Spleen (tissue), 11 donors: ENCODE measurements around the gene PPDPF. TPM values are rescaled to one million over a fixed set of nuclear protein-coding genes. Genes with fewer than 3 reads are reported as not detected.

Experiments used
- DNase-seq: peaks from one replicate; pipeline ENCODE4 v3.0.0-alpha.2; 2020
- H3K27ac ChIP-seq, 8 donors: fragments of 200-600 bp; sonication (generic) in 7 of 8; 1 replicate in 4 of 8; 2 replicates in 4 of 8; pipeline versions ENCODE4 v1.5.0 to v1.8.0; 2016 to 2021; ENCODE audit warnings: inconsistent platforms in 4 of 8, mild to moderate bottlenecking in 4 of 8, moderate library complexity in 1 of 8
- H3K27me3 ChIP-seq, 7 donors: fragments of 200-600 bp; sonication (generic) in 6 of 7; replicated peaks in 1 of 7; 1 replicate in 4 of 7; 2 replicates in 3 of 7; pipeline versions ENCODE4 v1.5.0 to v1.8.0; 2016 to 2021; ENCODE audit warnings: inconsistent platforms in 3 of 7, mild to moderate bottlenecking in 1 of 7
- H3K36me3 ChIP-seq, 6 donors: fragments of 200-600 bp; sonication (generic) in 5 of 6; 1 replicate in 4 of 6; 2 replicates in 2 of 6; pipeline versions ENCODE4 v1.5.0 to v1.8.0; 2016 to 2021; ENCODE audit warnings: inconsistent platforms in 2 of 6
- H3K4me1 ChIP-seq, 6 donors: fragments of 200-600 bp; sonication (generic) in 5 of 6; 1 replicate in 3 of 6; 2 replicates in 3 of 6; pipeline versions ENCODE4 v1.5.0 to v1.8.0; 2016 to 2021; ENCODE audit warnings: inconsistent platforms in 3 of 6
- H3K4me3 ChIP-seq, 8 donors: fragments of 200-600 bp; sonication (generic) in 7 of 8; 1 replicate in 4 of 8; 2 replicates in 4 of 8; pipeline versions ENCODE4 v1.5.0 to v1.8.0; 2016 to 2021; ENCODE audit warnings: inconsistent platforms in 4 of 8, mild to moderate bottlenecking in 4 of 8, moderate library complexity in 2 of 8
- H3K9me3 ChIP-seq, 8 donors: fragments of 200-600 bp; sonication (generic) in 7 of 8; 1 replicate in 4 of 8; 2 replicates in 4 of 8; pipeline versions ENCODE4 v1.5.0 to v1.8.0; 2016 to 2021; ENCODE audit warnings: inconsistent platforms in 4 of 8
- CTCF ChIP-seq, 11 experiments: fragments of 200-600 bp in 7 of 11; fragments of 450-650 bp in 4 of 11; sonication (generic) in 4 of 11; IDR thresholded peaks in 8 of 11; conservative IDR thresholded peaks in 3 of 11; 1 replicate in 7 of 11; 2 replicates in 4 of 11; pipeline versions ENCODE4 v1.4.0 to v1.8.0; 2016 to 2021; ENCODE audit warnings: antibody characterized with exemption in 11 of 11, inconsistent platforms in 4 of 11, mild to moderate bottlenecking in 1 of 11
- POLR2A ChIP-seq, 3 donors: fragments of 450-650 bp; IDR thresholded peaks; one replicate each; pipeline ENCODE4 v1.5.1; 2017; ENCODE audit warnings: antibody characterized with exemption in 3 of 3, mild to moderate bottlenecking in 1 of 3
- POLR2AphosphoS5 ChIP-seq, 3 donors: sonication (generic); formaldehyde crosslinking; IDR thresholded peaks; one replicate each; pipeline ENCODE4 v1.5.1; 2017; ENCODE audit warnings: antibody characterized with exemption in 3 of 3
- WGBS, 5 donors: extraction: QIAGEN DNeasy Blood & Tissue Kit in 3 of 5; methylation state at CpG; one replicate each; pipeline versions ENCODE4 v1.1.5 to v1.1.7; 2013 to 2018; 5-methylcytosine and 5-hydroxymethylcytosine counted together
- intact Hi-C: fragments of 100-400 bp; cut with DNase I; formaldehyde crosslinking; loops from one replicate; pipeline ENCODE4 v1.15.0; 2023; ENCODE audit warnings: low total_unique reads
- polyA plus RNA-seq, 3 donors: library from polyadenylated mRNA; stranded (reverse); fragments of 200-250 nt; gene quantifications; one replicate each; pipeline ENCODE4 v1.2.1, GENCODE V29; 2013
- total RNA-seq, 7 donors: library from RNA; depleted of rRNA in 3 of 7; stranded (reverse); fragments of >200 nt in 3 of 7; fragmentation: NEBNext Ultra II Directional in 4 of 7; extraction: Animal tissue kit (Norgen Biotek cat#: 25700) in 4 of 7; gene quantifications; one replicate each; pipeline versions ENCODE4 v1.1.0 to v1.2.1, GENCODE V29; 2016 to 2021
- donor health status: healthy with polysubstance abuse.
- donor health status: DM: no; HTN: no; CAD: no; lungs with moderate emphysema.
- donor health status: DM: no; HTN: no; CAD: no.
- donor health status: Bipolar disorder and iron deficiency.
- donor health status: healthy.
- donor health status: DM: no; HTN: no; CAD: no.
- donor health status: DM: yes; HTN: yes; CAD: no.

The PPDPF gene
- total and polyA plus RNA-seq, 10 donors, result 68.8 to 275 (median 124) TPM

- Histone ChIP-seq H3K9me3 (no peaks in the 10 kb centered on the region), H3K27ac (no peak overlapping the region), H3K36me3 (no peaks in the 10 kb centered on the region), H3K4me1 (peaks cover 5 to 23% (median 13%) of the 10 kb centered on the region in 6 donors), H3K4me3 (no peak overlapping the region), H3K27me3 (peaks cover 6 to 71% (median 38%) of the 10 kb centered on the region in 7 donors)
- intact Hi-C loops, result no loop called here
- no peak for DNase-seq
- TF ChIP-seq POLR2A (IDR thresholded peaks at IDR 0.05), result no peak
- no peak for TF ChIP-seq CTCF (IDR thresholded peaks at IDR 0.05 in 8 of 11, conservative IDR thresholded peaks at IDR 0.05 in 3 of 11)
- no peak for TF ChIP-seq POLR2AphosphoS5 (IDR thresholded peaks at IDR 0.05)
- 52 to 89% (median 66%) methylated on average over 4 of the region's 4 CpGs for WGBS, 5 donors
Measured at GRCh38 chr20:63491635-63492230, 28.8 kb upstream of the PPDPF start.

- no peak overlapping the region for H3K27ac ChIP-seq
- no peaks in the 10 kb centered on the region for H3K9me3 ChIP-seq
- DNase-seq, result no peak
- no peaks in the 10 kb centered on the region for H3K36me3 ChIP-seq
- peaks cover 5 to 31% (median 14%) of the 10 kb centered on the region in 6 donors for H3K4me1 ChIP-seq
- H3K4me3 ChIP-seq, result no peak overlapping the region
- H3K27me3 ChIP-seq, result peaks cover 6 to 72% (median 41%) of the 10 kb centered on the region in 7 donors
- intact Hi-C loops, result no loop called here
- 81 to 93% (median 92%) methylated on average over 2 of the region's 2 CpGs for WGBS, 5 donors
- TF ChIP-seq POLR2A (IDR thresholded peaks at IDR 0.05) (no peak), CTCF (IDR thresholded peaks at IDR 0.05 in 8 of 11, conservative IDR thresholded peaks at IDR 0.05 in 3 of 11) (no peak), POLR2AphosphoS5 (IDR thresholded peaks at IDR 0.05) (no peak)
Measured at GRCh38 chr20:63492518-63492917, 28.0 kb upstream of the PPDPF start.

GRCh38 chr20:63492982-63493381 lies 27.6 kb upstream of the PPDPF start:
- Histone ChIP-seq H3K27ac (no peak overlapping the region), H3K36me3 (no peaks in the 10 kb centered on the region), H3K4me1 (peaks cover 5 to 31% (median 17%) of the 10 kb centered on the region in 6 donors), H3K4me3 (no peak overlapping the region), H3K9me3 (no peaks in the 10 kb centered on the region), H3K27me3 (peaks cover 6 to 72% (median 40%) of the 10 kb centered on the region in 7 donors)
- WGBS, 5 donors, result 86 to 94% (median 94%) methylated on average over 12 to 14 of the region's 14 CpGs
- DNase-seq, result no peak
- intact Hi-C loops, result no loop called here
- TF ChIP-seq CTCF (IDR thresholded peaks at IDR 0.05 in 8 of 11, conservative IDR thresholded peaks at IDR 0.05 in 3 of 11) (no peak), POLR2AphosphoS5 (IDR thresholded peaks at IDR 0.05) (no peak), POLR2A (IDR thresholded peaks at IDR 0.05) (no peak)

GRCh38 chr20:63493563-63494020 lies 27.0 kb upstream of the PPDPF start:
- H3K9me3 ChIP-seq, result no peaks in the 10 kb centered on the region
- no peak overlapping the region for H3K27ac ChIP-seq
- no peak for TF ChIP-seq POLR2AphosphoS5 (IDR thresholded peaks at IDR 0.05)
- TF ChIP-seq CTCF (IDR thresholded peaks at IDR 0.05 in 8 of 11, conservative IDR thresholded peaks at IDR 0.05 in 3 of 11), result no peak
- TF ChIP-seq POLR2A (IDR thresholded peaks at IDR 0.05), result no peak
- no peak overlapping the region for H3K4me3 ChIP-seq
- DNase-seq, result no peak
- no peaks in the 10 kb centered on the region for H3K36me3 ChIP-seq
- peaks cover 5 to 32% (median 20%) of the 10 kb centered on the region in 6 donors for H3K4me1 ChIP-seq
- 58 to 83% (median 71%) methylated on average over 4 to 13 of the region's 13 CpGs for WGBS, 5 donors
- intact Hi-C loops, result no loop called here
- peaks cover 3 to 72% (median 42%) of the 10 kb centered on the region in 7 donors for H3K27me3 ChIP-seq
